Mucosa of descending colon (tissue), 3 donors: Measurements from ENCODE around the gene RBM47. TPM values are rescaled to one million over a fixed set of nuclear protein-coding genes. Genes with fewer than 3 reads are reported as not detected.
"Not testable (repeated sequence)": the region's sequence is repeated elsewhere in the genome, so short reads cannot be mapped to it uniquely, and the experiment has no call there.

ENCODE experiments used
- ATAC-seq: fragments of 200-7000 bp; cut with Tn5 transposase; one replicate; pipeline ENCODE4 v1.9.1; 2020; ENCODE audit warnings: mild to moderate bottlenecking, moderate library complexity
- DNase-seq, 3 donors: peaks; one replicate each; pipeline ENCODE4 v3.0.0-alpha.2; 2020
- H3K36me3 ChIP-seq: fragments of 200-600 bp; one replicate; pipeline ENCODE4 v1.8.0; 2021; ENCODE audit warnings: low read depth, mild to moderate bottlenecking
- H3K4me1 ChIP-seq: fragments of 200-600 bp; one replicate; pipeline ENCODE4 v1.8.0; 2021; ENCODE audit warnings: low read depth, mild to moderate bottlenecking
- H3K4me3 ChIP-seq: fragments of 200-600 bp; one replicate; pipeline ENCODE4 v1.8.0; 2021; ENCODE audit warnings: mild to moderate bottlenecking
- H3K9me3 ChIP-seq: fragments of 200-600 bp; one replicate; pipeline ENCODE4 v1.8.0; 2021; ENCODE audit warnings: mild to moderate bottlenecking
- CTCF ChIP-seq: fragments of 200-600 bp; IDR thresholded peaks from one replicate; pipeline ENCODE4 v1.8.0; 2022; ENCODE audit warnings: antibody characterized with exemption, mild to moderate bottlenecking
- intact Hi-C, 2 donors: fragments of 100-400 bp; cut with DNase I in 1 of 2; cut with micrococcal nuclease in 1 of 2; formaldehyde crosslinking; loops; one replicate each; pipeline versions ENCODE4 v1.11.0 to v1.11.1; 2022; cut with DNase I, micrococcal nuclease
- total RNA-seq, 3 donors: library from RNA; stranded (reverse); fragmentation: NEBNext Ultra II Directional in 2 of 3; extraction: Animal tissue kit (Norgen Biotek cat#: 25700) in 2 of 3; gene quantifications; one replicate each; pipeline versions ENCODE4 v1.2.1 to v1.2.4, GENCODE V29; 2021 to 2023
- donor health status: DM: no; HTN: no; CAD: no; lungs with moderate emphysema.
- donor health status: DM: no; HTN: no; CAD: no.
- donor health status: DM: no; HTN: yes; CAD: no.

The RBM47 gene
- total RNA-seq, 3 donors from 2014 or later, result 144 to 309 (median 258) TPM

- H3K36me3 ChIP-seq, result peaks cover 3% of the 10 kb centered on the region
- H3K9me3 ChIP-seq, result no peaks in the 10 kb centered on the region
- ATAC-seq (no peak), DNase-seq (no peak)
- no peak for TF ChIP-seq CTCF
- H3K4me1 ChIP-seq, result peaks cover 55% of the 10 kb centered on the region
- intact Hi-C loops, result no loop called here
- H3K4me3 ChIP-seq, result no peak overlapping the region
These were observed 184.0 kb downstream of the RBM47 start for GRCh38 chr4:40445671-40446070.

- Histone ChIP-seq H3K4me3 (no peak overlapping the region), H3K9me3 (no peaks in the 10 kb centered on the region), H3K36me3 (peaks cover 10% of the 10 kb centered on the region), H3K4me1 (peaks cover 30% of the 10 kb centered on the region)
- no peak for TF ChIP-seq CTCF
- intact Hi-C loops, result no loop called here
- ATAC-seq (peak; percentile 92), DNase-seq (no peak)
These were observed 188.2 kb downstream of the RBM47 start for GRCh38 chr4:40441430-40441829.

- intact Hi-C loops, result no loop called here
- DNase-seq, result no peak
- Histone ChIP-seq H3K36me3 (peaks cover 10% of the 10 kb centered on the region), H3K9me3 (no peaks in the 10 kb centered on the region), H3K4me3 (no peak overlapping the region), H3K4me1 (peaks cover 21% of the 10 kb centered on the region)
- no peak for ATAC-seq
- no peak for TF ChIP-seq CTCF
These were observed 190.1 kb downstream of the RBM47 start for GRCh38 chr4:40439519-40439918.

GRCh38 chr4:40438384-40439026 is 191.2 kb downstream of the RBM47 start:
- no peak overlapping the region for H3K4me3 ChIP-seq

GRCh38 chr4:40437741-40438383 is 191.8 kb downstream of the RBM47 start:
- no peak for TF ChIP-seq CTCF
- DNase-seq (no peak), ATAC-seq (no peak)
- H3K4me3 ChIP-seq, result no peak overlapping the region
- peaks cover 14% of the 10 kb centered on the region for H3K4me1 ChIP-seq
- no peaks in the 10 kb centered on the region for H3K9me3 ChIP-seq
- peaks cover 14% of the 10 kb centered on the region for H3K36me3 ChIP-seq
- intact Hi-C loops, result no loop called here

More at GRCh38 chr4:40438384-40439026, 191.2 kb downstream of the RBM47 start:
- intact Hi-C loops, result no loop called here
- Histone ChIP-seq H3K36me3 (peaks cover 10% of the 10 kb centered on the region), H3K9me3 (no peaks in the 10 kb centered on the region), H3K4me1 (peaks cover 18% of the 10 kb centered on the region)
- ATAC-seq, result no peak
- no peak for TF ChIP-seq CTCF
- DNase-seq, result no peak

- H3K4me1 ChIP-seq, H3K9me3 ChIP-seq, DNase-seq, H3K4me3 ChIP-seq, ATAC-seq, intact Hi-C loops: not testable (repeated sequence)
- peaks cover 14% of the 10 kb centered on the region for H3K36me3 ChIP-seq
These were observed 194.4 kb downstream of the RBM47 start for GRCh38 chr4:40435306-40435705.
